ENCODE measurements around the gene TMED9. TPM values are rescaled to one million over a fixed set of nuclear protein-coding genes. Genes with fewer than 3 reads are reported as not detected.

The TMED9 gene
- total and polyA plus RNA-seq, 2 donors (not counting 3 experiments of a cell fraction or from before 2014, with no cell fraction given), result 291 to 331 TPM

- H3K4me3 ChIP-seq (replicated peaks in 1 of 3; ENCODE audit: insufficient read depth in 1 of 3, low read depth in 1 of 3, low read length in 3 of 3), result peak overlapping the region; percentile 54 to 84 (median 60)
- peaks cover 8% of the 10 kb centered on the region for H3K4me1 ChIP-seq (ENCODE audit: control insufficient read depth, extremely low read depth, insufficient read depth, low read length)
- peaks cover 0 to 3% of the 10 kb centered on the region in 2 experiments for H3K27me3 ChIP-seq (ENCODE audit: control insufficient read depth in 2 of 2, insufficient read depth in 2 of 2, low read length in 2 of 2)
- no TSS peak for BruUV-seq (replicated peaks)
- H3K4me2 ChIP-seq (ENCODE audit: insufficient read depth, low read length), result peak overlapping the region; percentile 54
- H3K79me2 ChIP-seq (ENCODE audit: control insufficient read depth, insufficient read depth, low read length), result peaks cover 46% of the 10 kb centered on the region
- no peak overlapping the region for H2AFZ ChIP-seq (ENCODE audit: low read depth, low read length)
- no peak overlapping the region for H3K9ac ChIP-seq (replicated peaks; ENCODE audit: extremely low read depth, insufficient read depth, low read length)
- CTCF ChIA-PET, result interaction anchor here (0.8 kb wide), 3 partner anchors 8 to 33 kb away, joined by 3 read pairs; no protein-coding TSS in a partner anchor
- no peaks in the 10 kb centered on the region for H3K9me1 ChIP-seq (replicated peaks; ENCODE audit: control insufficient read depth, extremely low read depth, insufficient read depth, low read length)
- no peaks in the 10 kb centered on the region for H3K9me3 ChIP-seq (replicated peaks; ENCODE audit: control insufficient read depth, insufficient read depth, low read length)
- TF ChIP-seq GATA2 (IDR thresholded peaks at IDR 0.05; ENCODE audit: insufficient read depth, insufficient read length, low read depth, low read length) (no peak), CTCF (IDR thresholded peaks at IDR 0.05; ENCODE audit: extremely low read depth in 1 of 2, insufficient read depth in 1 of 2, low read depth in 1 of 2, low read length in 2 of 2) (no peak), POLR2A (IDR thresholded peaks at IDR 0.05; ENCODE audit: low read depth, low read length) (no peak), MAX (IDR thresholded peaks at IDR 0.05; ENCODE audit: insufficient read depth, insufficient read length) (no peak), POLR2AphosphoS5 (IDR thresholded peaks at IDR 0.05; ENCODE audit: insufficient read depth, low read depth, low read length) (no peak), JUN (IDR thresholded peaks at IDR 0.05; ENCODE audit: borderline replicate concordance, insufficient read depth, insufficient read length, low read depth) (no peak), MYC (IDR thresholded peaks at IDR 0.05; ENCODE audit: low read depth, low read length) (no peak), FOS (IDR thresholded peaks at IDR 0.05; ENCODE audit: borderline replicate concordance, insufficient read depth, low read length) (no peak), EZH2 (IDR thresholded peaks at IDR 0.05; ENCODE audit: borderline replicate concordance, low read depth, low read length, severe bottlenecking) (no peak)
- no peaks in the 10 kb centered on the region for H4K20me1 ChIP-seq (replicated peaks; ENCODE audit: control insufficient read depth, extremely low read depth, insufficient read depth, low read length)
- intact Hi-C loops (cut with micrococcal nuclease), result loop anchor here (5.0 kb wide), 1 partner anchor 39 kb away; the partner anchor contains the start of gene TMED9
- FAIRE-seq (peak; percentile 35), DNase-seq (ENCODE audit: low read depth, low spot score) (no peak)
- H3K36me3 ChIP-seq (ENCODE audit: control insufficient read depth in 2 of 2, extremely low read depth in 1 of 2, insufficient read depth in 2 of 2, low read length in 2 of 2), result peaks cover 0 to 3% of the 10 kb centered on the region in 2 experiments
- dilution Hi-C loops (cut with MboI; ENCODE audit: extremely low pct_ligation_motif_present, low sequenced_read_pairs), result no loop called here
- POLR2A ChIA-PET, result interaction anchor here (0.7 kb wide), 1 partner anchor 55 kb away, joined by 3 read pairs; the partner anchor contains the start of gene PDLIM7
- no peak overlapping the region for H3K27ac ChIP-seq (ENCODE audit: insufficient read depth, low read depth, low read length)
Measured at GRCh38 chr5:177552839-177553455, 39.1 kb upstream of the TMED9 start.
